ENCODE data around the gene MPND.

GRCh38 chr19:4406626-4407025 lies 63.3 kb downstream of the MPND start:
- TF ChIP-seq TCF4 (CRISPR knock-in tag; IDR thresholded peaks at IDR 0.05; ENCODE audit: borderline replicate concordance) (no peak), PATZ1 (CRISPR knock-in tag; IDR thresholded peaks at IDR 0.05; ENCODE audit: borderline replicate concordance) (no peak), ZNF565 (CRISPR knock-in tag; conservative IDR thresholded peaks at IDR 0.05; ENCODE audit: low read depth) (no peak), ZFP3 (CRISPR knock-in tag; IDR thresholded peaks at IDR 0.05) (no peak), POU6F1 (CRISPR knock-in tag; IDR thresholded peaks at IDR 0.05; ENCODE audit: borderline replicate concordance, low read depth) (no peak), RARB (CRISPR knock-in tag; IDR thresholded peaks at IDR 0.05) (no peak), BACH2 (CRISPR knock-in tag; IDR thresholded peaks at IDR 0.05; ENCODE audit: borderline replicate concordance) (no peak), OSR1 (CRISPR knock-in tag; IDR thresholded peaks at IDR 0.05) (no peak), ZNF8 (CRISPR knock-in tag; IDR thresholded peaks at IDR 0.05) (no peak), TSHZ2 (CRISPR knock-in tag; IDR thresholded peaks at IDR 0.05) (no peak), ZFP30 (CRISPR knock-in tag; IDR thresholded peaks at IDR 0.05) (no peak)
